Skeletal muscle tissue (tissue), 4 donors: ENCODE data around the gene ASPN. TPM values are rescaled to one million over a fixed set of nuclear protein-coding genes. Genes with fewer than 3 reads are reported as not detected.
"Not testable (repeated sequence)": the region's sequence is repeated elsewhere in the genome, so short reads cannot be mapped to it uniquely, and the experiment has no call there.

Experiments used
- H3K27ac ChIP-seq: one replicate; pipeline ENCODE4 v1.7.0; 2013; ENCODE audit warnings: mild to moderate bottlenecking, low read depth, low read length, inconsistent platforms
- H3K27me3 ChIP-seq, 3 donors: one replicate each; pipeline ENCODE4 v1.7.0; 2013; ENCODE audit warnings: low read length in 3 of 3; ENCODE audit not compliant: control insufficient read depth in 3 of 3, insufficient read depth in 3 of 3
- H3K36me3 ChIP-seq, 3 donors: one replicate each; pipeline ENCODE4 v1.7.0; 2013; ENCODE audit warnings: low read length in 3 of 3; ENCODE audit not compliant: control insufficient read depth in 3 of 3, insufficient read depth in 3 of 3
- H3K4me1 ChIP-seq, 3 donors: one replicate each; pipeline ENCODE4 v1.7.0; 2013; ENCODE audit warnings: low read length in 3 of 3, mild to moderate bottlenecking in 3 of 3; ENCODE audit not compliant: control insufficient read depth in 3 of 3, insufficient read depth in 3 of 3
- H3K4me3 ChIP-seq, 3 donors: one replicate each; pipeline ENCODE4 v1.7.0; 2013; ENCODE audit warnings: low read length in 3 of 3
- H3K9ac ChIP-seq, 3 donors: one replicate each; pipeline ENCODE4 v1.7.0; 2013; ENCODE audit warnings: low read length in 3 of 3, mild to moderate bottlenecking in 3 of 3, moderate library complexity in 2 of 3, low read depth in 1 of 3
- H3K9me3 ChIP-seq, 3 donors: one replicate each; pipeline ENCODE4 v1.7.0; 2013; ENCODE audit warnings: low read length in 3 of 3; ENCODE audit not compliant: control insufficient read depth in 3 of 3
- total RNA-seq: library from RNA; depleted of rRNA; stranded (reverse); fragments of >200 nt; gene quantifications from one replicate; pipeline ENCODE4 v1.2.3, GENCODE V29; 2014
- donor health status: Osteomylitis.

ASPN gene
- total RNA-seq, 1 donor from 2014 or later: 213 TPM

GRCh38 chr9:92426501-92427145 lies 55.7 kb downstream of the ASPN start:
- no peaks in the 10 kb centered on the region for H3K27me3 ChIP-seq
- H3K36me3 ChIP-seq: no peaks in the 10 kb centered on the region
- H3K27ac ChIP-seq: no peak overlapping the region
- H3K9me3 ChIP-seq: no peaks in the 10 kb centered on the region
- H3K4me3 ChIP-seq: no peak overlapping the region
- no peaks in the 10 kb centered on the region for H3K4me1 ChIP-seq
- no peak overlapping the region for H3K9ac ChIP-seq

GRCh38 chr9:92425474-92425873 lies 56.8 kb downstream of the ASPN start:
- H3K9ac ChIP-seq: no peak overlapping the region
- no peak overlapping the region for H3K4me3 ChIP-seq
- no peak overlapping the region for H3K27ac ChIP-seq
- no peaks in the 10 kb centered on the region for H3K27me3 ChIP-seq
- H3K9me3 ChIP-seq: no peaks in the 10 kb centered on the region
- H3K4me1 ChIP-seq: no peaks in the 10 kb centered on the region
- H3K36me3 ChIP-seq: no peaks in the 10 kb centered on the region

GRCh38 chr9:92424340-92424739 lies 58.0 kb downstream of the ASPN start, which contains the start of gene OMD:
OMD (minus strand) TSS chr9:92424471; CDS start chr9:92417558, 6,913 bp downstream.
- no peaks in the 10 kb centered on the region for H3K27me3 ChIP-seq
- no peaks in the 10 kb centered on the region for H3K9me3 ChIP-seq
- peak within 1 kb of the TSS in 1 of 3 donors; percentile 33 for H3K9ac ChIP-seq
- no peak within 1 kb of the TSS for H3K27ac ChIP-seq
- H3K4me1 ChIP-seq: no peaks in the 10 kb centered on the region
- peak within 1 kb of the TSS in 1 of 3 donors; percentile 31 for H3K4me3 ChIP-seq
- H3K36me3 ChIP-seq: no peaks in the 10 kb centered on the region

- H3K9ac ChIP-seq: no peak overlapping the region
Observed at GRCh38 chr9:92423612-92424011, 58.7 kb downstream of the ASPN start.

GRCh38 chr9:92422611-92423338 lies 59.5 kb downstream of the ASPN start:
- Histone ChIP-seq H3K9ac (no peak overlapping the region), H3K9me3 (no peaks in the 10 kb centered on the region), H3K4me3 (peak overlapping the region in 1 of 3 donors; percentile 31), H3K36me3 (no peaks in the 10 kb centered on the region), H3K27ac (no peak overlapping the region), H3K4me1 (no peaks in the 10 kb centered on the region), H3K27me3 (no peaks in the 10 kb centered on the region)

More at GRCh38 chr9:92423612-92424011, 58.7 kb downstream of the ASPN start:
- H3K36me3 ChIP-seq: no peaks in the 10 kb centered on the region
- H3K27me3 ChIP-seq: no peaks in the 10 kb centered on the region
- no peak overlapping the region for H3K27ac ChIP-seq
- no peaks in the 10 kb centered on the region for H3K9me3 ChIP-seq
- H3K4me1 ChIP-seq: no peaks in the 10 kb centered on the region
- H3K4me3 ChIP-seq: peak overlapping the region in 1 of 3 donors; percentile 24

- no peaks in the 10 kb centered on the region for H3K27me3 ChIP-seq
- no peak overlapping the region for H3K4me3 ChIP-seq
- no peak overlapping the region for H3K27ac ChIP-seq
- no peaks in the 10 kb centered on the region for H3K36me3 ChIP-seq
- no peaks in the 10 kb centered on the region for H3K4me1 ChIP-seq
- H3K9me3 ChIP-seq: no peaks in the 10 kb centered on the region
- no peak overlapping the region for H3K9ac ChIP-seq
Observed at GRCh38 chr9:92414566-92414965, 67.7 kb downstream of the ASPN start.

- H3K27me3 ChIP-seq, H3K9me3 ChIP-seq, H3K4me3 ChIP-seq, H3K4me1 ChIP-seq, H3K27ac ChIP-seq, H3K9ac ChIP-seq, H3K36me3 ChIP-seq: not testable (repeated sequence)
Observed at GRCh38 chr9:92411157-92411556, 71.1 kb downstream of the ASPN start.

- Histone ChIP-seq H3K27ac (no peak overlapping the region), H3K4me1 (peaks cover 0 to 4% (median 0%) of the 10 kb centered on the region in 3 donors), H3K36me3 (no peaks in the 10 kb centered on the region), H3K9ac (no peak overlapping the region), H3K4me3 (no peak overlapping the region), H3K27me3 (no peaks in the 10 kb centered on the region), H3K9me3 (no peaks in the 10 kb centered on the region)
Observed at GRCh38 chr9:92408747-92409478, 73.4 kb downstream of the ASPN start.

GRCh38 chr9:92407818-92408217 lies 74.5 kb downstream of the ASPN start:
- H3K9ac ChIP-seq: no peak overlapping the region
- H3K9me3 ChIP-seq: no peaks in the 10 kb centered on the region
- H3K36me3 ChIP-seq: no peaks in the 10 kb centered on the region
- H3K4me1 ChIP-seq: peaks cover 0 to 4% (median 0%) of the 10 kb centered on the region in 3 donors
- no peak overlapping the region for H3K27ac ChIP-seq
- no peak overlapping the region for H3K4me3 ChIP-seq
- H3K27me3 ChIP-seq: no peaks in the 10 kb centered on the region

GRCh38 chr9:92406477-92406876 lies 75.8 kb downstream of the ASPN start:
- Histone ChIP-seq H3K4me1 (peaks cover 0 to 4% (median 0%) of the 10 kb centered on the region in 3 donors), H3K36me3 (no peaks in the 10 kb centered on the region), H3K27me3 (no peaks in the 10 kb centered on the region), H3K4me3 (peak overlapping the region in 1 of 3 donors; percentile 16), H3K9ac (no peak overlapping the region), H3K9me3 (no peaks in the 10 kb centered on the region), H3K27ac (no peak overlapping the region)
